Suprapubic skin (tissue), 4 donors: Measurements from ENCODE around the gene FBXO11. TPM values are rescaled to one million over a fixed set of nuclear protein-coding genes. Genes with fewer than 3 reads are reported as not detected.
"Not testable (repeated sequence)": the region's sequence is repeated elsewhere in the genome, so short reads cannot be mapped to it uniquely, and the experiment has no call there.

ENCODE experiments used
- DNase-seq, 2 donors: peaks; one replicate each; pipeline ENCODE4 v3.0.0-alpha.2; 2019; ENCODE audit warnings: low spot score in 2 of 2
- H3K27ac ChIP-seq: fragments of 200-600 bp; sonication (generic); one replicate; pipeline ENCODE4 v1.5.1; 2019
- H3K27me3 ChIP-seq: fragments of 200-600 bp; sonication (generic); one replicate; pipeline ENCODE4 v1.5.1; 2019
- H3K36me3 ChIP-seq: fragments of 200-600 bp; sonication (generic); one replicate; pipeline ENCODE4 v1.5.1; 2019
- H3K4me1 ChIP-seq: fragments of 200-600 bp; sonication (generic); one replicate; pipeline ENCODE4 v1.5.1; 2019
- H3K4me3 ChIP-seq: fragments of 200-600 bp; sonication (generic); one replicate; pipeline ENCODE4 v1.5.1; 2019; ENCODE audit warnings: mild to moderate bottlenecking
- H3K9me3 ChIP-seq: fragments of 200-600 bp; sonication (generic); one replicate; pipeline ENCODE4 v1.5.1; 2019
- EP300 ChIP-seq: sonication (generic); formaldehyde crosslinking; IDR thresholded peaks from one replicate; pipeline ENCODE4 v1.6.1; 2017; ENCODE audit warnings: antibody characterized with exemption
- POLR2A ChIP-seq, 2 donors: fragments of 450-650 bp; IDR thresholded peaks; one replicate each; pipeline ENCODE4 v1.6.1; 2017; ENCODE audit warnings: antibody characterized with exemption in 2 of 2, mild to moderate bottlenecking in 2 of 2, moderate library complexity in 2 of 2
- POLR2AphosphoS5 ChIP-seq, 3 donors: sonication (generic); formaldehyde crosslinking; IDR thresholded peaks; one replicate each; pipeline ENCODE4 v1.6.1; 2017; ENCODE audit warnings: antibody characterized with exemption in 3 of 3
- WGBS: methylation state at CpG from one replicate; pipeline ENCODE4 v1.1.5; 2018; 5-methylcytosine and 5-hydroxymethylcytosine counted together
- total RNA-seq, 4 donors: library from RNA; depleted of rRNA; stranded (reverse); fragments of >200 nt; gene quantifications; one replicate each; pipeline ENCODE4 v1.1.0, GENCODE V29; 2016
- TF ChIP-seq, protein P1 (sequence below), 2 donors: fragments of 200-600 bp in 1 of 2; fragments of 450-650 bp in 1 of 2; sonication (generic) in 1 of 2; IDR thresholded peaks; one replicate each; pipeline ENCODE4 v1.5.1; 2016 to 2019; ENCODE audit warnings: antibody characterized with exemption in 2 of 2, mild to moderate bottlenecking in 1 of 2, moderate library complexity in 1 of 2

Gene FBXO11
- total RNA-seq, 4 donors from 2014 or later = 30.8 to 62.9 (median 47.2) TPM

DNA sequence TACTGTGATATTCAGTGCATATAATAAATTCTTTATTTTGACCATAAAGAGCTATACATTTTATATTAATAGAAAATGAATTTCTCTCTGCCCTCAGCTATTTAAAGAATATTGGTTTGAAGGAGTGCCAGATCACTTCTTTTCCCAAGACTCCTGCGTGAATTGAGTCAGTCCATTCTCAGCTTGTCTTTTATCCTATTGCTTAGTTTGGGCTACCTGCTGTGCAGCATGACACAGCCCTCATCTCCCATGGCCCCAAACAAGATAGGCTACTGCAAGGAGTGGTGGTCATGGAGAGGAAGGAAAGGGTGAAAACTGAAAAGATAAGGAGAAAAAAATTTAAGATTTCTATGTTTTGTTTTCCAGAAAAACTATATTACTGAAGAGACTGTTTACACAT is 10.1 kb upstream of the FBXO11 start:
- whole genome bisulfite sequencing = 91% methylated on average over 1 of the region's 1 CpG
- H3K27me3 ChIP-seq = no peaks in the 10 kb centered on the region
- H3K9me3 ChIP-seq = no peaks in the 10 kb centered on the region
- no peaks in the 10 kb centered on the region for H3K36me3 ChIP-seq
- H3K4me1 ChIP-seq = no peaks in the 10 kb centered on the region
- no peak overlapping the region for H3K27ac ChIP-seq
- no peak overlapping the region for H3K4me3 ChIP-seq
- no peak for DNase-seq
- TF ChIP-seq, protein P1, sequence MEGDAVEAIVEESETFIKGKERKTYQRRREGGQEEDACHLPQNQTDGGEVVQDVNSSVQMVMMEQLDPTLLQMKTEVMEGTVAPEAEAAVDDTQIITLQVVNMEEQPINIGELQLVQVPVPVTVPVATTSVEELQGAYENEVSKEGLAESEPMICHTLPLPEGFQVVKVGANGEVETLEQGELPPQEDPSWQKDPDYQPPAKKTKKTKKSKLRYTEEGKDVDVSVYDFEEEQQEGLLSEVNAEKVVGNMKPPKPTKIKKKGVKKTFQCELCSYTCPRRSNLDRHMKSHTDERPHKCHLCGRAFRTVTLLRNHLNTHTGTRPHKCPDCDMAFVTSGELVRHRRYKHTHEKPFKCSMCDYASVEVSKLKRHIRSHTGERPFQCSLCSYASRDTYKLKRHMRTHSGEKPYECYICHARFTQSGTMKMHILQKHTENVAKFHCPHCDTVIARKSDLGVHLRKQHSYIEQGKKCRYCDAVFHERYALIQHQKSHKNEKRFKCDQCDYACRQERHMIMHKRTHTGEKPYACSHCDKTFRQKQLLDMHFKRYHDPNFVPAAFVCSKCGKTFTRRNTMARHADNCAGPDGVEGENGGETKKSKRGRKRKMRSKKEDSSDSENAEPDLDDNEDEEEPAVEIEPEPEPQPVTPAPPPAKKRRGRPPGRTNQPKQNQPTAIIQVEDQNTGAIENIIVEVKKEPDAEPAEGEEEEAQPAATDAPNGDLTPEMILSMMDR (IDR thresholded peaks at IDR 0.05) = no peak
- TF ChIP-seq POLR2AphosphoS5 (IDR thresholded peaks at IDR 0.05) (no peak), EP300 (no peak), POLR2A (IDR thresholded peaks at IDR 0.05) (no peak)

DNA sequence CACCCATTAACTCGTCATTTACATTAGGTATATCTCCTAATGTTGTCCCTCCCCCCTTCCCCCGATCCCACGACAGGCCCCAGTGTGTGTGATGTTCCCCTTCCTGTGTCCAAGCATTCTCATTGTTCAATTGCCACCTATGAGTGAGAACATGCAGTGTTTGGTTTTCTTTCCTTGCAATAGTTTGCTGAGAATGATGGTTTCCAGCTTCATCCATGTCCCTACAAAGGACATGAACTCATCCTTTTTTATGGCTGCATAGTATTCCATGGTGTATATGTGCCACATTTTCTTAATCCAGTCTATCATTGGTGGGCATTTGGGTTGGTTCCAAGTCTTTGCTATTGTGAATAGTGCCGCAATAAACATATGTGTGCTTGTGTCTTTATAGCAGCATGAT is 4.4 kb upstream of the FBXO11 start:
- not testable (repeated sequence) for H3K4me3 ChIP-seq, H3K9me3 ChIP-seq, DNase-seq, H3K27me3 ChIP-seq, H3K36me3 ChIP-seq, H3K4me1 ChIP-seq, H3K27ac ChIP-seq
- 95% methylated on average over 4 of the region's 4 CpGs for WGBS

- no peaks in the 10 kb centered on the region for H3K36me3 ChIP-seq
- no peaks in the 10 kb centered on the region for H3K27me3 ChIP-seq
- WGBS = 91% methylated on average over 5 of the region's 5 CpGs
- H3K4me1 ChIP-seq = peaks cover 8% of the 10 kb centered on the region
- no peak overlapping the region for H3K27ac ChIP-seq
- H3K9me3 ChIP-seq = no peaks in the 10 kb centered on the region
- TF ChIP-seq EP300 (no peak), POLR2AphosphoS5 (IDR thresholded peaks at IDR 0.05) (no peak), POLR2A (IDR thresholded peaks at IDR 0.05) (no peak)
- TF ChIP-seq, protein P1 (IDR thresholded peaks at IDR 0.05) = no peak
- no peak for DNase-seq
- no peak overlapping the region for H3K4me3 ChIP-seq
Measured at GRCh38 chr2:47908682-47909081, 2.4 kb upstream of the FBXO11 start.

DNA sequence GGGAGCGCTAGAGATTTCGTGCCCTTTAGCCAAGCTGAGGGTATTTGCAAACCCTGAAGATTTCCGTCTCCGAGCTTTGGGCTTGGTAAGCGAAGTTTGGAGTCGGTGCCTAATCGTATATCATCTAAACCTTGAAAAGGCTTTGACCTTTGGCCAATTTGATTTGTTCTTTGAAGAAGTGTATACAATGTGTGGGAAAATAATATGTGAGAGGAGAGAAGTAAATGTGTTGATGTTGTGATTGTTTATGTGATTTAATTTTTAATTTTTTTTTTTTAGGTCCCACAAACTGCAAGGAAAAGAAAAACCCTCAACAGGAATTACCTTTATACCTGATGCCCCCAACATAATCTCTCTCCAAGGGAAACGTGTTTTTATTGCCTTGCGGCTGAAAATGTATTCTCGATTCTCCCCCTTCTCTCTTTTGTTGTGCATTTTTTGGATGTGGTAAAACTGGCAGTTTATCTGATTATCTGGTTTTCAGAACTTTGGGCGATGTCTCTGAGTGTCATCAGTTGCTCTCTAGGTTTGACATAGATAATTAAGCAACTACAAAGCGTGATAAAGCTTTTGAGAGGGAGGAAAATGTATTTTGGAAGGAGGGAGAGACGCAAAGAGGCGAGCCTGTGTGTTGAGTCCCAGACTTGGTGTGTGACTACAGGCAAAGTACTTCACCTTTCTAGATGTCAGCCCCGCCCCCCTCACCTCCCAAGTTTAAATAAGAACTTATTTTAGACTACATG is 912 bp upstream of the FBXO11 start:
- no peaks in the 10 kb centered on the region for H3K9me3 ChIP-seq
- peak overlapping the region; percentile 78 for H3K4me3 ChIP-seq
- no peaks in the 10 kb centered on the region for H3K36me3 ChIP-seq
- H3K27ac ChIP-seq = peak overlapping the region; percentile 100
- TF ChIP-seq, protein P1 (IDR thresholded peaks at IDR 0.05) = no peak
- TF ChIP-seq POLR2AphosphoS5 (IDR thresholded peaks at IDR 0.05) = no peak
- TF ChIP-seq EP300 = no peak
- TF ChIP-seq POLR2A (IDR thresholded peaks at IDR 0.05) = no peak
- H3K27me3 ChIP-seq = no peaks in the 10 kb centered on the region
- 8% methylated on average over 15 of the region's 15 CpGs for WGBS
- DNase-seq = no peak
- H3K4me1 ChIP-seq = peaks cover 22% of the 10 kb centered on the region

- Histone ChIP-seq H3K4me3 (peak overlapping the region; percentile 78), H3K36me3 (no peaks in the 10 kb centered on the region), H3K27ac (peak overlapping the region; percentile 100), H3K4me1 (peaks cover 28% of the 10 kb centered on the region), H3K27me3 (no peaks in the 10 kb centered on the region), H3K9me3 (no peaks in the 10 kb centered on the region)
- DNase-seq = peak; percentile 78 to 83
- WGBS = under 1% methylated on average over 55 of the region's 105 CpGs
- TF ChIP-seq, protein P1 (IDR thresholded peaks at IDR 0.05) = no peak
- TF ChIP-seq POLR2A (IDR thresholded peaks at IDR 0.05) (no peak), EP300 (no peak), POLR2AphosphoS5 (IDR thresholded peaks at IDR 0.05) (no peak)
Measured at GRCh38 chr2:47905386-47906156, 727 bp downstream of the FBXO11 start.
